Type B pancreatic cell (in vitro differentiated cells): Measurements from ENCODE around the gene ARHGEF26. TPM values are rescaled to one million over a fixed set of nuclear protein-coding genes. Genes with fewer than 3 reads are reported as not detected.

ENCODE experiments used
- DNase-seq: peaks from one replicate; pipeline ENCODE4 v3.0.0; 2021; ENCODE audit warnings: mixed read lengths; ENCODE audit not compliant: unreplicated experiment; ENCODE audit errors: extremely low spot score
- H3K27ac Mint-ChIP-seq: 2 replicates; pipeline ENCODE4 v1.8.0; 2021; ENCODE audit warnings: mild to moderate bottlenecking, mixed read lengths
- H3K27me3 Mint-ChIP-seq: 2 replicates; pipeline ENCODE4 v1.8.0; 2021; ENCODE audit warnings: mixed read lengths
- H3K36me3 Mint-ChIP-seq: 2 replicates; pipeline ENCODE4 v1.8.0; 2021; ENCODE audit warnings: mixed read lengths
- H3K4me1 Mint-ChIP-seq: one replicate; pipeline ENCODE4 v1.8.0; 2021; ENCODE audit warnings: mixed read lengths; ENCODE audit not compliant: unreplicated experiment
- H3K4me3 Mint-ChIP-seq: 2 replicates; pipeline ENCODE4 v1.8.0; 2021; ENCODE audit warnings: mild to moderate bottlenecking, mixed read lengths
- H3K9me3 Mint-ChIP-seq: 2 replicates; pipeline ENCODE4 v1.8.0; 2021; ENCODE audit warnings: mixed read lengths
- total RNA-seq: library from RNA; stranded (reverse); gene quantifications from 2 replicates; pipeline ENCODE4 v1.2.1, GENCODE V29; 2021; ENCODE audit warnings: low replicate concordance
- TF ChIP-seq, protein P1 (sequence below): fragments of 200-600 bp; sonication (generic); conservative IDR thresholded peaks from 2 replicates; pipeline ENCODE4 v1.5.0; 2021; ENCODE audit warnings: antibody characterized with exemption, mild to moderate bottlenecking

Gene ARHGEF26
- total RNA-seq, 1 donor from 2014 or later, result 12.7 TPM

- Mint-ChIP-seq H3K4me1 (peaks cover 15% of the 10 kb centered on the region), H3K36me3 (no peaks in the 10 kb centered on the region), H3K27me3 (no peaks in the 10 kb centered on the region), H3K27ac (no peak overlapping the region), H3K4me3 (no peak overlapping the region), H3K9me3 (no peaks in the 10 kb centered on the region)
- TF ChIP-seq, protein P1, sequence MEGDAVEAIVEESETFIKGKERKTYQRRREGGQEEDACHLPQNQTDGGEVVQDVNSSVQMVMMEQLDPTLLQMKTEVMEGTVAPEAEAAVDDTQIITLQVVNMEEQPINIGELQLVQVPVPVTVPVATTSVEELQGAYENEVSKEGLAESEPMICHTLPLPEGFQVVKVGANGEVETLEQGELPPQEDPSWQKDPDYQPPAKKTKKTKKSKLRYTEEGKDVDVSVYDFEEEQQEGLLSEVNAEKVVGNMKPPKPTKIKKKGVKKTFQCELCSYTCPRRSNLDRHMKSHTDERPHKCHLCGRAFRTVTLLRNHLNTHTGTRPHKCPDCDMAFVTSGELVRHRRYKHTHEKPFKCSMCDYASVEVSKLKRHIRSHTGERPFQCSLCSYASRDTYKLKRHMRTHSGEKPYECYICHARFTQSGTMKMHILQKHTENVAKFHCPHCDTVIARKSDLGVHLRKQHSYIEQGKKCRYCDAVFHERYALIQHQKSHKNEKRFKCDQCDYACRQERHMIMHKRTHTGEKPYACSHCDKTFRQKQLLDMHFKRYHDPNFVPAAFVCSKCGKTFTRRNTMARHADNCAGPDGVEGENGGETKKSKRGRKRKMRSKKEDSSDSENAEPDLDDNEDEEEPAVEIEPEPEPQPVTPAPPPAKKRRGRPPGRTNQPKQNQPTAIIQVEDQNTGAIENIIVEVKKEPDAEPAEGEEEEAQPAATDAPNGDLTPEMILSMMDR, result no peak
- no peak for DNase-seq
Measured at GRCh38 chr3:154105218-154105975, 15.8 kb upstream of the ARHGEF26 start.

GRCh38 chr3:154111365-154111935 is 9.7 kb upstream of the ARHGEF26 start:
- Mint-ChIP-seq H3K27me3 (no peaks in the 10 kb centered on the region), H3K9me3 (no peaks in the 10 kb centered on the region), H3K4me3 (no peak overlapping the region), H3K36me3 (no peaks in the 10 kb centered on the region), H3K4me1 (peaks cover 13% of the 10 kb centered on the region), H3K27ac (no peak overlapping the region)
- no peak for DNase-seq
- TF ChIP-seq, protein P1, result no peak

DNA sequence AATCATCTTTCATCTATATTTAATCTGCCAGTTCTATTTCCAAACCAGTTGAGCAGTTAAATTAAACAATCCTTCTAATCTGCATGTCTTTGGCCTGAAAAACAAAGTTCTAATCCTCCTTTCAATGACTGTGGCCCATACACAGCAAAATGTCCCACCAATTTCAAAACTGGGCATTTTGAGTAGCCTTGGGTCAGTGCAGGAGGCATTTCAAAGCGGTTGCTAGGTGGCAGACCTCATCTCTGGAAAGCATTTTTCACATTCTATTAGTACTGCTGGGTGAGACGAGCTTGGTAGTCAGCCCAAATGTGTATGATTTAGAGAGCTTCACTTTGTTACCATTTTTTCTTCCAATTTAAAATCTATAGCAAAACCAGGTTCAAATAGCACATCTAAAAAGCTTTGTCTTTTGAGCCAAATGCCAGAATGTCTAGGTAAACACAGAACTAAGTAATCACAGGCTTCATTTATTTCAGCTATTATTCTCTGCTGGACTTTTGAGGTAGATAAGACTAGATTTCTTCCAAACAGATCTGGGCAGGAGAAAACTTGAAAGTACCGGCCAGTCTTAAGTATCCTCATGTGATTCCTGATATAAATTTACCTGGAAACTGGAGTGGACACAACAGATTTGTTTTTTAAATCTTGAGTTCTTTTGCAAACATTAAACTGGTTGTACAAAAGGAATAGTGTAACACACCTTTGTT is 8.9 kb upstream of the ARHGEF26 start:
- DNase-seq, result no peak
- peaks cover 3% of the 10 kb centered on the region for H3K27me3 Mint-ChIP-seq
- H3K4me3 Mint-ChIP-seq, result no peak overlapping the region
- H3K27ac Mint-ChIP-seq, result no peak overlapping the region
- H3K9me3 Mint-ChIP-seq, result no peaks in the 10 kb centered on the region
- H3K4me1 Mint-ChIP-seq, result peaks cover 13% of the 10 kb centered on the region
- no peaks in the 10 kb centered on the region for H3K36me3 Mint-ChIP-seq
- TF ChIP-seq, protein P1, result no peak

DNA sequence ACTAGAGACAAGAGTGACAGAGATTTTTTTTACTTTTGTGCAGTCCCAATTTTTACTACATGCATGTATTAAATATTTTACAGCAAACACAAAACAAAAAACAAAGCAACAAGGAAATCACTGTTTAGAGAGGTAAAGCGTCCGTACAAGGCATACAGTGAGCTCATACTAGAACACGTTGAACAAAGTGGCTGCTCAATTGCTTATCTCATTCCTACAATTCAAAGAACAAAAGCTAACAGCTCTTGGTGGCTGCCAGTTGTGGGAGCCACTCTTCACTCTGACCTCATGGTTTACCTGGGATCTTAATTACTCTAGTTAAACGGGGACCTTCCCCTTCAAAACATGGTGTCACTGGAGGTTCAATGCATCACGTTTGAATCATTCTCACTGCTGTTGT is 7.6 kb upstream of the ARHGEF26 start:
- Mint-ChIP-seq H3K27ac (no peak overlapping the region), H3K4me3 (no peak overlapping the region)

DNA sequence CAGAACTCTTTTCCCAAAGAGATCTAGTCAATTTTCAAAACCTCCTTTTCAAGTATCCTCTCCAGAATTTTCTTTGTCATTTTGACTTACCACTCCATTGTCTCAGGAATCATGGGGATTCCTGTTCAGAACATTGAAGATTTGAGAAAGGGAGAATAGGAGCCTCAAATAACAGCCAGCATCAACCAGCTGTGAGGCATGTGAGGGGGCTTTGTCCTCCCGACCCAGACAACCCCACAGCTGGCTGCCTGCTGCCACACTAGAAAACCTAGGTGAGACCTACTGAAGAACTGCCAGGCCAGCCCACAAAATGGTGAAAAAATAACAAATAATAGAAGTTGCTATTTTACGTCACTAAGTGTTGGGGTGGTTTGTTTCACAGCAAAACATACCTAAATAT is 5.9 kb upstream of the ARHGEF26 start:
- Mint-ChIP-seq H3K27me3 (peaks cover 13% of the 10 kb centered on the region), H3K4me3 (no peak overlapping the region), H3K9me3 (no peaks in the 10 kb centered on the region), H3K27ac (no peak overlapping the region), H3K4me1 (peaks cover 15% of the 10 kb centered on the region), H3K36me3 (no peaks in the 10 kb centered on the region)
- DNase-seq, result no peak
- TF ChIP-seq, protein P1, result no peak

More for the DNA sequence above, 7.6 kb upstream of the ARHGEF26 start:
- Mint-ChIP-seq H3K36me3 (no peaks in the 10 kb centered on the region), H3K4me1 (peaks cover 13% of the 10 kb centered on the region), H3K27me3 (peaks cover 3% of the 10 kb centered on the region), H3K9me3 (no peaks in the 10 kb centered on the region)
- TF ChIP-seq, protein P1, result no peak
- no peak for DNase-seq
